ENCODE results near the gene COL6A2.

COL6A2 gene

DNA sequence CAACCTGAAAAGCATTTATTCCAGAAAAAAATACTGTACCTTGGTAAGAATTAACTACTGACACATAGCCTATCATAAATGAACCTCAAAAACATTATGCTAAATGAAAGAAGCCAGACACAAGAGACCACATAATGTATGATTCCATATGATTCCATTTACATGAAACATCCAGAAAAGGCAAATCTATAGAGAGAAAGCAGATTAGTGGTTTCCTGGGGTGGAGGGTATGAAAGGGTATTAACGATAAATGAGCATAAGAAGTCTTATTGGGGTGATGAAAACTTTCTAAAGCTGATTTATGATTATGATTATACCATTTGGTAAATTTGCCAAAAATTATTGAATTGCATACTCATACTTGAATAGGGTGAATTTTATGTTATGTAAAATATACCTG lies 10.3 kb upstream of the COL6A2 start:
- no peak for DNase-seq (ENCODE audit: low spot score)
- in situ Hi-C loops (cut with MboI; ENCODE audit: low sequenced_read_pairs, unreplicated experiment), result no loop called here
- TF ChIP-seq, protein P1, sequence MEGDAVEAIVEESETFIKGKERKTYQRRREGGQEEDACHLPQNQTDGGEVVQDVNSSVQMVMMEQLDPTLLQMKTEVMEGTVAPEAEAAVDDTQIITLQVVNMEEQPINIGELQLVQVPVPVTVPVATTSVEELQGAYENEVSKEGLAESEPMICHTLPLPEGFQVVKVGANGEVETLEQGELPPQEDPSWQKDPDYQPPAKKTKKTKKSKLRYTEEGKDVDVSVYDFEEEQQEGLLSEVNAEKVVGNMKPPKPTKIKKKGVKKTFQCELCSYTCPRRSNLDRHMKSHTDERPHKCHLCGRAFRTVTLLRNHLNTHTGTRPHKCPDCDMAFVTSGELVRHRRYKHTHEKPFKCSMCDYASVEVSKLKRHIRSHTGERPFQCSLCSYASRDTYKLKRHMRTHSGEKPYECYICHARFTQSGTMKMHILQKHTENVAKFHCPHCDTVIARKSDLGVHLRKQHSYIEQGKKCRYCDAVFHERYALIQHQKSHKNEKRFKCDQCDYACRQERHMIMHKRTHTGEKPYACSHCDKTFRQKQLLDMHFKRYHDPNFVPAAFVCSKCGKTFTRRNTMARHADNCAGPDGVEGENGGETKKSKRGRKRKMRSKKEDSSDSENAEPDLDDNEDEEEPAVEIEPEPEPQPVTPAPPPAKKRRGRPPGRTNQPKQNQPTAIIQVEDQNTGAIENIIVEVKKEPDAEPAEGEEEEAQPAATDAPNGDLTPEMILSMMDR (IDR thresholded peaks at IDR 0.05; ENCODE audit: borderline replicate concordance, control extremely low read depth, extremely low read depth, insufficient read depth, missing control alignments), result no peak

DNA sequence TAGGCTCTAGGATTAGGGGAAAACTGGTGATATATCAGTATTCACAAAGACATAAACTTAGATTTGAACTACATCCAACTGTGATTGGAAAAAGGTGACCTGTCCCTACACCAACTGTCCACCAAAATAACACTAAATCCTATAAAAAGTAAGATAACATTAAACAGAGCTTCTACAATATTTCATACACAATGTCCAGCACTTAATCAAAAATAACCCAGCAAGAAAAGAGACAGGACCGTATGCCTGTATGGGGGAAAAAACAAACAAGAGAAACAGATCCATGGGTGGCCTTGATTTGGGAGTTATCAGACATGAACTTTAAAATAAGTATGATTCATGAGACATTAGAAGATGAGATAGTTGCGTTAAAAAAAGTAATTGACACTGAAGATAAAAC lies 9.7 kb upstream of the COL6A2 start:
- TF ChIP-seq, protein P1 (IDR thresholded peaks at IDR 0.05; ENCODE audit: borderline replicate concordance, control extremely low read depth, extremely low read depth, insufficient read depth, missing control alignments), result no peak
- in situ Hi-C loops (cut with MboI; ENCODE audit: low sequenced_read_pairs, unreplicated experiment), result no loop called here
- DNase-seq (ENCODE audit: low spot score), result no peak

DNA sequence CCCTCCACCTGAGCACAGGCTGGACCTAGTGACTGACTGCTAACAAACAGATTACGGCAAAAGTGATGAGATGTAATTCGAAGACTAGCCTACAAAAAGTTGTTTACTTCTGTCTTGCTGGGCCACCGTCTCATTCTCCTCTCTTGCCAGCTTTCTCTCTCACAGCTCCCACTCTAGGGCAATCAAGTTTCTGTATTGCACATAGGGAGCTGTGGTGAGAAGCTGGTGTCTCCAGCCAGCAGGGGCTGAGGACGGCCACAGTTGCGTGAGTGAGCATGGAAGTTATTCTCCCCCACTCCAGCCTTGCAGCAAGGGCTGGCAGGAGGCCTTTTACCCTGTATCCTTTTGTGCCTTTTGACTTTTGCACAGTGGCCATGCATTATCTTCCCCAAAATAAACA lies 8.6 kb upstream of the COL6A2 start:
- TF ChIP-seq, protein P1 (IDR thresholded peaks at IDR 0.05; ENCODE audit: borderline replicate concordance, control extremely low read depth, extremely low read depth, insufficient read depth, missing control alignments), result no peak
- in situ Hi-C loops (cut with MboI; ENCODE audit: low sequenced_read_pairs, unreplicated experiment), result no loop called here
- no peak for DNase-seq (ENCODE audit: low spot score)

DNA sequence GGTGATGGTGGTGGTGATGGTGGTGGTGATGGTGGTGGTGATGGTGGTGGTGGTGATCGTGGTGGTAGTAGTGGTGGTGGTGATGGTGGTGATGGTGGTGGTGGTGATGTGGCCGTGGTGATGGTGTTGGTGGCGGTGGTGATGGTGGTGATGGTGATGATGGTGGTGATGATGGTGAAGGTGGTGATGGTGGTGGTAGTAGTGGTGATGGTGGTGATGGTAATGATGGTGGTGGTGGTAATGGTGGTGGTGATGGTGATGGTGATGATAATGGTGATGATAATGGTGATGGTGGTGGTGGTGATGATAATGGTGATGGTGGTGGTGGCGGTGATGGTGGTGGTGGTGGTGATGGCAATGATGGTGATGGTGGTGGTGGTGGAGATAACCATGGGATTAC lies 6.8 kb upstream of the COL6A2 start:
- in situ Hi-C loops (cut with MboI; ENCODE audit: low sequenced_read_pairs, unreplicated experiment), result no loop called here
- TF ChIP-seq, protein P1 (IDR thresholded peaks at IDR 0.05; ENCODE audit: borderline replicate concordance, control extremely low read depth, extremely low read depth, insufficient read depth, missing control alignments), result no peak
- DNase-seq (ENCODE audit: low spot score), result no peak

DNA sequence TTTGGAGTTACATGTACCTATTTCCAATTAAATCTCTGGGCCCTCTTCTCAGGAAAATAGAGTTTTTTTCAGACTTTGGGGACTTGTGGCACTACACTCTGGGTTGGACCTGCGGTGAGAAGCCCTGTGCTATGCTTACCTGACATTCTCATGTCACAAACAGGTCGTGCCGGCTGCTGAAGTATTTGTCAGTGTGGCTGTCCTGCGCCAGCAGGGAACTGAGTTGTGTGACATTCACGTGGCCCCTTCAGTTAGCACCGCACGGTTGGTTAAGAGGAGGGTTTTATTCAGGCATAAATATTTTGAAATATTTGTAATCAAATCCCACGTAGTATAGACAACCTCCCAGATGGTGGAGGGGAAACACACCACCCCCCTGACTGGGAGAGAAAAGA lies 6.3 kb upstream of the COL6A2 start:
- TF ChIP-seq, protein P1 (IDR thresholded peaks at IDR 0.05; ENCODE audit: borderline replicate concordance, control extremely low read depth, extremely low read depth, insufficient read depth, missing control alignments), result no peak
- no peak for DNase-seq (ENCODE audit: low spot score)
- in situ Hi-C loops (cut with MboI; ENCODE audit: low sequenced_read_pairs, unreplicated experiment), result no loop called here

DNA sequence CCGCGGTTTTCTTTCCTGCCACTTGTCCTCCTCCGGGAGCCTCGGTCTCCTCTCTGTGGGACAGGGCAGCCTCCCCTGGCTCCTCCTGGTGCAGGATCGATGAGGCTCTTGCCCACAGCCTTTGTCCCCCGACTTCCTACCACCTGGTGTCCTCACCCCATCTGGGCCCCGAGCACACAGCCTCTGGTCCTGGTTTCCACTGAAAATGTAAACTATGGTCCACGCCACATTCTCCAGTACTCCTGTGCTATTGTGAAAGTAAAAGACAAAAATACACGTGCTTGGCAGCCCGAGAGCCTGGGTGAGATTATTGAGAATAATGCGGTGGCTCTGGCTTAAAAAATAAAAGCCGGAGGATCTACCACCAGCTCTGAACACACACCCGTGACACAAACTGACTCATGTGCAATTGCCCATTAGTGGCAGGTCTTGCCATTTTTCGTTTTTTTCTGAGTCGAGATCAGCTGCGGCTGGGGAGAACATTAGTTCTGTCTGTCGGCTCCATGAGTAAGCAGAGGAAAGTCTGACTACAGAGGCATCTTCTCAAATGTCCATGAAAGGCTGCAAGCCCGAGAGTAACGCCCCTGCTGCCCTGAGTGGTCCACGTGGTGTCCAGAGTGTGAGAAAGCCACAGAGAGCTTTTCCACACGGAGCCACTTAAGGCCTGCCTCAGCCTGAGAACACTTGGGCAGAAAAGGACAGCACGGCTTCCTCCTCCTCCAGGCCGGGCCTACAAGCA lies 5.7 kb upstream of the COL6A2 start:
- no peak for DNase-seq (ENCODE audit: low spot score)
- in situ Hi-C loops (cut with MboI; ENCODE audit: low sequenced_read_pairs, unreplicated experiment), result no loop called here
- TF ChIP-seq, protein P1 (IDR thresholded peaks at IDR 0.05; ENCODE audit: borderline replicate concordance, control extremely low read depth, extremely low read depth, insufficient read depth, missing control alignments), result no peak
